GM13977 (cell line): ENCODE measurements around the gene FAM210A.

ENCODE experiments used
- DNase-seq: peaks from one replicate; pipeline ENCODE4 v3.0.0; 2012; ENCODE audit warnings: low spot score
- in situ Hi-C: fragments of 300-500 bp; cut with MboI; formaldehyde crosslinking; loops from one replicate; pipeline ENCODE4 v1.12.0; 2022; ENCODE audit warnings: low sequenced_read_pairs, low pct_unique_long_range_greater_than_20kb, mixed read lengths, inconsistent platforms; ENCODE audit not compliant: unreplicated experiment
- TF ChIP-seq, protein P1 (sequence below): IDR thresholded peaks from 2 replicates; pipeline ENCODE4 v1.5.1; 2012; ENCODE audit warnings: mild to moderate bottlenecking, control low read depth; ENCODE audit not compliant: insufficient read depth; ENCODE audit errors: extremely low read depth, missing control alignments

The FAM210A gene

DNA sequence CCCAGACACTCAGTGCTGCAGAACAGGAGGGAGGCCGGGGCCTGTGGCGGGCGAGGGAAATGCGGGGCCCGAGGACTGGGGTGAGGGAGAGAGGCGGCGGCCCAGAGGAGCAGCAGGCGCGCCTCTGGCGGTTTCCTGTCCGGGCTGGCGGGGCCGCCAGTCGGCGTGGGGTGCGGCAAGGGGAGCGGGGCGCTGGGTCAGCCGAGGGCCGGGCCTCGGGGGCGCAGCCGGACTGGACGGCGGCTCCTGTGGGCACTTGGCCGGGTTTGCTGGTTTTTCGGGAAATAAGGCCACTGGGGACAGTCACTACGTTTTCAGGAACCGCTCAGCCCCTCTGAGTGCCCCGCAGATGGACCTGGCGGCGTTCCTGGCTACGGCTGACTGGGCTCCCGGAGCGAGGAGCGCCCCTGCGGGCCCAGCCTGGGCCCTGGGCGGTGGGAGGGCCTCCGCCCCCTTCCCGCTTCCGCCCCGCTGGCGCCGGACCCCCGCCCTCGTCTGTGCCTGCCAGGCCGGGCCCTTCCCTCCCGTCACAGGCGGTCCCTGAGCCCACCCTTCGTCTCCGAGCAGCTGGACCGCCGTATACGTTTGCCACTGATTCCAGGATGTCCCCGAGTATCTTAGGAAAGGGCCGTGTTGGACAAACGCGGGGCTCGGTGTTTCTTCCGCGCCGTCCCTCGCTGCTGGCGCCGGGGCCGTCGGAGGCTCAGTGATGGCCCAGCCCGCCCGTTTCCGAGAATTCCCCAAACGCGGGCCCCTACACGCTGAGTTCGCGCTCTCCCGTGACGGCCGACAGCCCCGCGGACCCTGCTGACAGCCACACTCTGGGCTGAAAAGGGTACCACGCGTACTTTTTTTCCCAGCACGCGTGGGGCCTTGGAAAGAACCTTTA is 84.6 kb downstream of the FAM210A start:
- in situ Hi-C loops, result no loop called here
- DNase-seq, result no peak
- TF ChIP-seq, protein P1, sequence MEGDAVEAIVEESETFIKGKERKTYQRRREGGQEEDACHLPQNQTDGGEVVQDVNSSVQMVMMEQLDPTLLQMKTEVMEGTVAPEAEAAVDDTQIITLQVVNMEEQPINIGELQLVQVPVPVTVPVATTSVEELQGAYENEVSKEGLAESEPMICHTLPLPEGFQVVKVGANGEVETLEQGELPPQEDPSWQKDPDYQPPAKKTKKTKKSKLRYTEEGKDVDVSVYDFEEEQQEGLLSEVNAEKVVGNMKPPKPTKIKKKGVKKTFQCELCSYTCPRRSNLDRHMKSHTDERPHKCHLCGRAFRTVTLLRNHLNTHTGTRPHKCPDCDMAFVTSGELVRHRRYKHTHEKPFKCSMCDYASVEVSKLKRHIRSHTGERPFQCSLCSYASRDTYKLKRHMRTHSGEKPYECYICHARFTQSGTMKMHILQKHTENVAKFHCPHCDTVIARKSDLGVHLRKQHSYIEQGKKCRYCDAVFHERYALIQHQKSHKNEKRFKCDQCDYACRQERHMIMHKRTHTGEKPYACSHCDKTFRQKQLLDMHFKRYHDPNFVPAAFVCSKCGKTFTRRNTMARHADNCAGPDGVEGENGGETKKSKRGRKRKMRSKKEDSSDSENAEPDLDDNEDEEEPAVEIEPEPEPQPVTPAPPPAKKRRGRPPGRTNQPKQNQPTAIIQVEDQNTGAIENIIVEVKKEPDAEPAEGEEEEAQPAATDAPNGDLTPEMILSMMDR, result no peak

DNA sequence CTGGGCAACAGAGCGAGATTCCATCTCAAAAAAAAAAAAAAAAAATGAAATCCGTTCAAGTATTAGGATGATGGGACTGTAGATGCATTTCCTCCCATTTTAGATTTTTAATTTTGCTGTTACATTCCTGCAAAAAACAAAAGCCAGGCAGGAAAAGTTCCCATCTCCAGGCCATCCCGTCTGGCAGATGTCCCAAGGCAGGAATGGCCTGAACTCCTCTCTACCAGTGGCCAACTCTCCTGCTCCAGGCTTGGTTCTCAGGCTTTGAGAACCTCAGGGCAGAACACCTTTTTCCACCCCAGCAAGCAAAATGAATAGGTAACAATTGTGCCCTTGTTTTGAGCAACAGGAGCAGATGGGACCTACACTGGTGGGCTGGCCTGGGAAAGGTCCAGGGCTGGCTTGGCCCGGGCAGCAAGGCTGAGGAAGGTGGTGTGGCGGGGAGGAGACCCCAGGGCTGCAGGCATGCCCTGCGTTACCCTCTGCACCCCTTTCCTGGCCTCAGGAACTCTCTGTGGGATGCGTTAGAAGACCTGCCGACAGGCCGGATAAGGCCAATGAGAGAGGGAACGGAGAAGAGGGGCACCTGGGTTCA is 86.0 kb downstream of the FAM210A start:
- DNase-seq, result no peak
- in situ Hi-C loops, result no loop called here
- TF ChIP-seq, protein P1, result no peak

DNA sequence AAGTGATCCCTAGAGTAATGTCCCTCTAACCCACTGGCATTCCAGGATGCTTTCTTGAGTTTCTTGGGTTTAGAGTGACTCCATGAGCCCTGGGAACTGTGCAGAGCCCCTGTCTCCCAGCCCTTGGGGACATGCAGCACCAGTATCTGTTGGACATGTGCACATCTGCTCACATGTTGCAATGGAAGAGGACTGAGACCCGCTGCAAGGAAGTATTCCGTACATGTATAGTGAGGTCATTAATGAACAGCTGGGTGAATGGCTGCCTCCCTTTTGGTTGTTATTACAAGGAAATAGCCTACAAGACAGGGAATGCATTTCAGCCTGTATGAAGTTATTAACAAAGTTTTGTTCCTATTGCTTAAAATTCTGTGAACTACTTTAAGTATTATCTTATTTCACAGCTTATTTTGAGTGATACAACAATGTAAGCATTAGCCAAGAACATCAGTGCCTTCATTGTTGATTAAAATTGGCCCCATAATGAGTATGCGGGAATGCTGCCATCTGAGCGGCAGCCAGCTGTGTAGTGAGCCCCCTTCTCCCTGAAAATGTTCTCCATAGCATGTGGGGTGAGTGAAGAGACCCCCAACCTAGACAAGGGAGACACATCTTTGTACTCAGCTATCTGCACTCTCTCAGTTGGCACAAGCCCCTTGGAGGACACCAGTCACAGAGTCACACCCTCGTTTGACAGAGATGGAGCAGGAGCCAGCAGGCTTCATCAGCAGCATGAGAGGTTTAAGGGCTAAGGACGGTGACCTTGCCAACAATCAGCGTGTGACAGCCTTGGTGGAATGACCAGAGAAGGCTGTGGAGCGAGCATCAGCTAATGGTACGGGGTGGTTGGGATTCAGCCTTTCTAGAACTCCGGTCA is 87.4 kb downstream of the FAM210A start:
- in situ Hi-C loops, result no loop called here
- TF ChIP-seq, protein P1, result no peak
- DNase-seq, result no peak

DNA sequence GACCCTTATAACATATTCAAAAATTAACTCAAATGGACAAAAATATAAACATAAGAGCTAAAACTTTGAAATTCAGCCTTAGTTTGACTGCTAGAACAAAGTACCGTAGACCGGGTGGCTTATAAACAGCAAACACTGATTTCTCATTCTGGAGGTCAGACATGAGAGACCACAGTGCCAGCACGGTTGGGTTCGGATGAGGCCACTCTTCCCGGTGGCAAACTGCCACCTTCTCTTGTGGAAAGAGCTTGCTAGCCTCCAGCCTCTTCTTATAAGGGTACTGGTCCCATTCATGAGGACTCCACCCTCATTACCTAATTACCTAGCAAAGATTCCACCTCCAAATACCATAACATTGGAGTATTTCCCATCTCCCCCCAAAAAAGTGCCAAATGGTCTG is 91.3 kb downstream of the FAM210A start:
- no peak for DNase-seq
- TF ChIP-seq, protein P1, result no peak
- in situ Hi-C loops, result no loop called here

DNA sequence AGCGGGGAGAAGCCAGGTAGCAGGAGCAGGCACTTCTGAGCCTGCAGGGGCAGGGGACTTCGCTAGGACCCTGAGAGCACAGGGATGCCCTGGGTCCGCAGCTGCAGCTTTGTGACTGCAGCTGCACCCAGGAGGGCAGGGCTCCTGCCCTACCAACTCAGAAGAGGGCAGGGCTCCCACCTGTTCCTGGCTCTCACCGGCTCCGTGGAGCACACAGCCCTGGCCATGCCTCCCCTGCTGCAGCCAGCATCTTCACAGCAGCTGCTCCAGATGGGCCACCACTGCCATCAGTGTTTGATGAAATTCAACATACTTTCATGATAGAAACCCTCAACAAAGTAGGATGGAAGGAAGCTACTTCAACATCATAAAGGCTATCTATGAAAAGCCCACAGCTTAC is 92.7 kb downstream of the FAM210A start:
- in situ Hi-C loops, result no loop called here
- TF ChIP-seq, protein P1, result no peak
- no peak for DNase-seq

DNA sequence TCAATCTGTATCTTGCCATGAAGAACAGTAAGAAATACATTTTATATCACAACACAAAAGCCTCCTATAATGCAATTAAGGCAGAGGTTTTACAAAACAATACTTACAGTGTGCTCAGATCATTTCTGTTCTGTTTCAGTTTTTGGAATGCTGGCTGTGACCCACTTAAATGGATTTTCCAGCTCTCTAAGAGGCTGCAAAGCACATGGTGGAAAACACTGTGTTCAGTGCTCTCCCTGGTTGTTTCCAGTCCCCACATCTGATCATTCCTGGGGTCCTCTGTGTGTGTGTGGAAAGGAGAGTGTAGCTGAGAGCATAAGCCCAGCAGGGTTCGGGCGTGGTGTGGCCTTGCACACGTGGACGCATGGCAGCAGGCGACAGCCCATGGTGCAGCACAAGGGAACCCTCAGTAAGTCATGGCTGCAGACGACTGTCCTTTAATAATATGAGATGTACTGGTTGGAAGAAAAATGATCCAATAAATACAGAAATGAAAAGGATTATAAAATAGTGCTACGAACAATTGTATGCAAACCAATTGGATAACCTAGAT is 95.6 kb downstream of the FAM210A start:
- TF ChIP-seq, protein P1, result no peak
- no peak for DNase-seq
- in situ Hi-C loops, result no loop called here
